IMR-90 (cell line): ENCODE measurements around the gene ZCCHC3. TPM values are rescaled to one million over a fixed set of nuclear protein-coding genes. Genes with fewer than 3 reads are reported as not detected.

Experiments
- ATAC-seq: fragments of 200-7000 bp; cut with Tn5 transposase; 2 replicates; pipeline ENCODE4 v1.9.1; 2020; ENCODE audit warnings: low read depth, mild to moderate bottlenecking, moderate library complexity
- BruUV-seq: library from RNA; stranded (reverse); fragments of 400-500 nt; replicated peaks from 2 replicates; lab custom pipeline; 2021; lab: Mats Ljungman, UMichigan
- CTCF ChIA-PET: fragments of 300-600 bp; formaldehyde crosslinking; extraction: SDS; loops from one replicate; lab custom pipeline; 2021; ENCODE audit warnings: antibody characterized with exemption; lab: Yijun Ruan, JAX
- POLR2A ChIA-PET: fragments of 300-600 bp; sonication (Branson Sonifier 250); formaldehyde crosslinking; loops from one replicate; lab custom pipeline; 2022; ENCODE audit warnings: antibody characterized with exemption; ENCODE audit not compliant: unreplicated experiment; lab: Charles Lee
- DNase-seq: peaks from one replicate; pipeline ENCODE4 v3.0.0; 2013
- H2AFZ ChIP-seq: replicated peaks from 2 replicates; pipeline ENCODE3; 2013; ENCODE audit warnings: low read length, mild to moderate bottlenecking; ENCODE audit not compliant: poor library complexity
- H2AK5ac ChIP-seq: 2 replicates; pipeline ENCODE4 v1.6.1; 2013; ENCODE audit warnings: low read depth, low read length, inconsistent platforms
- H2AK9ac ChIP-seq: replicated peaks from 2 replicates; pipeline ENCODE3; 2013; ENCODE audit warnings: mild to moderate bottlenecking, low read depth, low read length, moderate library complexity; ENCODE audit not compliant: poor library complexity
- H2BK120ac ChIP-seq: 2 replicates; pipeline ENCODE4 v1.6.1; 2013; ENCODE audit warnings: low read depth, low read length, inconsistent platforms
- H2BK15ac ChIP-seq: 3 replicates; pipeline ENCODE4 v1.6.1; 2013; ENCODE audit warnings: low read depth, low read length, inconsistent platforms
- H2BK20ac ChIP-seq: 2 replicates; pipeline ENCODE4 v1.6.1; 2013; ENCODE audit warnings: low read depth, mild to moderate bottlenecking, inconsistent platforms, low read length, moderate library complexity
- H2BK5ac ChIP-seq: 2 replicates; pipeline ENCODE4 v1.6.1; 2013; ENCODE audit warnings: mild to moderate bottlenecking, low read depth, low read length, inconsistent platforms; ENCODE audit not compliant: poor library complexity, severe bottlenecking
- H3K14ac ChIP-seq: replicated peaks from 2 replicates; pipeline ENCODE4 v1.6.1; 2013; ENCODE audit warnings: low read depth, low read length, inconsistent platforms
- H3K18ac ChIP-seq: 2 replicates; pipeline ENCODE4 v1.6.1; 2013; ENCODE audit warnings: low read depth, low read length, control low read depth
- H3K23ac ChIP-seq: 2 replicates; pipeline ENCODE4 v1.6.1; 2013; ENCODE audit warnings: low read depth, low read length, inconsistent platforms
- H3K27ac ChIP-seq: 2 replicates; pipeline ENCODE4 v1.5.1; 2013; ENCODE audit warnings: mild to moderate bottlenecking, control low read depth, low read length; ENCODE audit not compliant: insufficient read depth
- H3K27me3 ChIP-seq: 2 replicates; pipeline ENCODE4 v1.6.1; 2013; ENCODE audit warnings: low read length; ENCODE audit not compliant: control insufficient read depth, insufficient read depth
- H3K36me3 ChIP-seq: 2 replicates; pipeline ENCODE4 v1.6.1; 2013; ENCODE audit warnings: low read length, mixed read lengths; ENCODE audit not compliant: control insufficient read depth, insufficient read depth
- H3K4ac ChIP-seq: 2 replicates; pipeline ENCODE4 v1.6.1; 2013; ENCODE audit warnings: low read depth, low read length, inconsistent platforms
- H3K4me1 ChIP-seq: 2 replicates; pipeline ENCODE4 v1.6.1; 2013; ENCODE audit warnings: low read length, mixed read lengths; ENCODE audit not compliant: control insufficient read depth, insufficient read depth
- H3K4me2 ChIP-seq: 2 replicates; pipeline ENCODE4 v1.6.1; 2013; ENCODE audit warnings: low read depth, mild to moderate bottlenecking, control low read depth, low read length, moderate library complexity
- H3K4me3 ChIP-seq: 2 replicates; pipeline ENCODE4 v1.5.1; 2013; ENCODE audit warnings: low read depth, mild to moderate bottlenecking, control low read depth, low read length, moderate library complexity; ENCODE audit not compliant: insufficient read depth
- H3K56ac ChIP-seq: 2 replicates; pipeline ENCODE4 v1.6.1; 2013; ENCODE audit warnings: low read length, inconsistent platforms; ENCODE audit not compliant: insufficient read depth; ENCODE audit errors: extremely low read depth
- H3K79me1 ChIP-seq, 2 experiments: 2 replicates each; pipeline ENCODE4 v1.6.1; 2013; ENCODE audit warnings: low read length in 2 of 2, inconsistent platforms in 1 of 2, low read depth in 1 of 2
- H3K9ac ChIP-seq: 2 replicates; pipeline ENCODE4 v1.6.1; 2013; ENCODE audit warnings: low read depth, low read length, control low read depth
- H3K9me1 ChIP-seq: 2 replicates; pipeline ENCODE4 v1.6.1; 2013; ENCODE audit warnings: low read length, inconsistent platforms; ENCODE audit not compliant: insufficient read depth
- H3K9me3 ChIP-seq: 2 replicates; pipeline ENCODE4 v1.6.1; 2013; ENCODE audit warnings: low read length; ENCODE audit not compliant: control insufficient read depth, insufficient read depth
- H4K20me1 ChIP-seq: 2 replicates; pipeline ENCODE4 v1.6.1; 2013; ENCODE audit warnings: low read length, inconsistent platforms; ENCODE audit not compliant: insufficient read depth
- H4K5ac ChIP-seq: 2 replicates; pipeline ENCODE4 v1.6.1; 2013; ENCODE audit warnings: mild to moderate bottlenecking, low read depth, low read length, control low read depth
- H4K8ac ChIP-seq, 2 experiments: 2 replicates each; pipeline ENCODE4 v1.6.1; 2013; ENCODE audit warnings: low read depth in 2 of 2, low read length in 2 of 2, control low read depth in 1 of 2, inconsistent platforms in 1 of 2
- H4K91ac ChIP-seq: 2 replicates; pipeline ENCODE4 v1.6.1; 2013; ENCODE audit warnings: low read depth, low read length, inconsistent platforms; ENCODE audit not compliant: insufficient read depth
- BHLHE40 ChIP-seq: fragments of 150-350 bp; IDR thresholded peaks from 2 replicates; pipeline ENCODE4 v1.6.1; 2016; ENCODE audit warnings: mild to moderate bottlenecking, low read depth, low read length
- ELK1 ChIP-seq: fragments of 150-350 bp; IDR thresholded peaks from 2 replicates; pipeline ENCODE4 v1.6.1; 2016; ENCODE audit warnings: low read depth, mild to moderate bottlenecking, low read length, moderate library complexity, borderline replicate concordance
- FOS ChIP-seq: fragments of 150-350 bp; IDR thresholded peaks from 2 replicates; pipeline ENCODE4 v1.6.1; 2016; ENCODE audit warnings: low read depth, low read length
- MAZ ChIP-seq: IDR thresholded peaks from 2 replicates; pipeline ENCODE4 v1.6.1; 2012; ENCODE audit warnings: low read depth, mild to moderate bottlenecking, low read length, improper control_type of control experiment, moderate library complexity, borderline replicate concordance
- MXI1 ChIP-seq: IDR thresholded peaks from 2 replicates; pipeline ENCODE4 v1.6.1; 2012; ENCODE audit warnings: low read depth, mild to moderate bottlenecking, low read length, moderate library complexity, borderline replicate concordance
- NFE2L2 ChIP-seq: fragments of 150-350 bp; IDR thresholded peaks from 2 replicates; pipeline ENCODE4 v1.6.1; 2016; ENCODE audit warnings: low read depth, mild to moderate bottlenecking, low read length
- POLR2A ChIP-seq: IDR thresholded peaks from 2 replicates; pipeline ENCODE4 v1.6.1; 2012; ENCODE audit warnings: mild to moderate bottlenecking, low read depth, low read length
- RFX5 ChIP-seq: IDR thresholded peaks from 2 replicates; pipeline ENCODE4 v1.8.0; 2012; ENCODE audit warnings: low read depth, mild to moderate bottlenecking, low read length, moderate library complexity
- SMC3 ChIP-seq: fragments of 150-350 bp; IDR thresholded peaks from 2 replicates; pipeline ENCODE4 v1.6.1; 2016; ENCODE audit warnings: low read depth, mild to moderate bottlenecking, antibody characterized with exemption, low read length, moderate library complexity
- USF2 ChIP-seq: fragments of 150-350 bp; IDR thresholded peaks from 2 replicates; pipeline ENCODE4 v1.6.1; 2017; ENCODE audit warnings: mild to moderate bottlenecking, antibody characterized with exemption, low read length, low read depth
- WGBS, 2 experiments: methylation state at CpG; one replicate each; pipeline versions ENCODE4 v1.1.5 to v1.1.7; 2013; ENCODE audit warnings: missing lambda C conversion rate in 2 of 2; ENCODE audit not compliant: insufficient read length in 1 of 2; ENCODE audit errors: extremely low coverage in 2 of 2; 5-methylcytosine and 5-hydroxymethylcytosine counted together
- dilution Hi-C: fragments of 300-500 bp; cut with HindIII; formaldehyde crosslinking; loops from one replicate; pipeline ENCODE4 v1.14.3; 2018; ENCODE audit warnings: low sequenced_read_pairs; ENCODE audit not compliant: unreplicated experiment
- in situ Hi-C: fragments of 300-500 bp; cut with MboI; formaldehyde crosslinking; loops from 3 replicates; pipeline ENCODE4 v1.14.3; 2019; ENCODE audit warnings: low sequenced_read_pairs, inconsistent platforms, mixed read lengths
- intact Hi-C: fragments of 100-400 bp; cut with micrococcal nuclease; formaldehyde crosslinking; loops from 2 replicates; pipeline ENCODE4 v1.10.0; 2022
- polyA plus RNA-seq, 3 experiments: library from polyadenylated mRNA; depleted of rRNA; stranded (reverse); fragments of >200 nt; gene quantifications; 2 replicates each; pipeline ENCODE4 v1.2.3, GENCODE V29; 2012; ENCODE audit warnings: low replicate concordance in 1 of 3
- total RNA-seq: library from RNA; depleted of rRNA; stranded (reverse); fragments of >200 nt; gene quantifications from 2 replicates; pipeline ENCODE4 v1.2.3, GENCODE V29; 2012

The ZCCHC3 gene
- total and polyA plus RNA-seq, 2 of the 4 experiments (the other 2 are of a cell fraction): 8.2 to 10.9 TPM

- Histone ChIP-seq H4K8ac (peak overlapping the region; percentile 45 to 85), H3K4me2 (peak overlapping the region; percentile 88), H3K4ac (peak overlapping the region; percentile 94), H2BK120ac (peak overlapping the region; percentile 93), H3K18ac (peak overlapping the region; percentile 82), H3K79me1 (peaks cover 0 to 4% of the 10 kb centered on the region in 2 experiments; a peak in 1 of 4 replicates), H3K9ac (peak overlapping the region; percentile 44), H4K20me1 (no peaks in the 10 kb centered on the region), H4K91ac (peak overlapping the region; percentile 88), H3K9me3 (no peaks in the 10 kb centered on the region), H2BK5ac (peak overlapping the region; percentile 94), H3K23ac (peak overlapping the region; percentile 95), H3K4me1 (peaks cover 9% of the 10 kb centered on the region), H3K9me1 (peaks cover 7% of the 10 kb centered on the region; the same call in 1 of the 2 replicates), H3K4me3 (peak overlapping the region; percentile 41), H2AK5ac (peak overlapping the region; percentile 9), H3K56ac (peak overlapping the region; percentile 75), H3K14ac (peak overlapping the region; percentile 95), H2AK9ac (peak overlapping the region; percentile 70), H4K5ac (peak overlapping the region; percentile 87), H2BK20ac (peak overlapping the region; percentile 75), H3K27me3 (no peaks in the 10 kb centered on the region), H3K36me3 (no peaks in the 10 kb centered on the region), H3K27ac (peak overlapping the region; percentile 82), H2BK15ac (peak overlapping the region; percentile 61; the same call in 2 of the 3 replicates), H2AFZ (peak overlapping the region; percentile 85)
- intact Hi-C loops (loop anchor here (2.0 kb wide), 1 partner anchor 13 kb away; the partner anchor contains the start of gene ZCCHC3), dilution Hi-C loops (no loop called here), in situ Hi-C loops (no loop called here)
- TF ChIP-seq USF2 (peak; percentile 66), MXI1 (no peak; the same call in 1 of the 2 replicates), SMC3 (no peak), POLR2A (peak; percentile 31; the same call in 1 of the 2 replicates), NFE2L2 (no peak), RFX5 (peak; percentile 43; the same call in 1 of the 2 replicates), BHLHE40 (peak; percentile 83; the same call in 1 of the 2 replicates), FOS (no peak), ELK1 (no peak), MAZ (peak; percentile 87)
- DNase-seq (peak; percentile 99), ATAC-seq (peak; percentile 99)
- BruUV-seq: no TSS peak
- 0% methylated on average over 10 of the region's 31 CpGs; no CpG with 5 or more reads in 1 of the 2 experiments for WGBS, 2 experiments
- ChIA-PET POLR2A (interaction anchor here (1.1 kb wide), 1 partner anchor 12 kb away, joined by 5 read pairs; no protein-coding TSS in a partner anchor), CTCF (interaction anchor here (0.6 to 0.8 kb wide), 2 partner anchors 11 to 29 kb away, joined by 3 to 7 read pairs; no protein-coding TSS in a partner anchor)
These were observed 12.7 kb downstream of the ZCCHC3 start for GRCh38 chr20:309841-310644.
